ENCODE results near the gene FRMD1.

FRMD1 gene

DNA sequence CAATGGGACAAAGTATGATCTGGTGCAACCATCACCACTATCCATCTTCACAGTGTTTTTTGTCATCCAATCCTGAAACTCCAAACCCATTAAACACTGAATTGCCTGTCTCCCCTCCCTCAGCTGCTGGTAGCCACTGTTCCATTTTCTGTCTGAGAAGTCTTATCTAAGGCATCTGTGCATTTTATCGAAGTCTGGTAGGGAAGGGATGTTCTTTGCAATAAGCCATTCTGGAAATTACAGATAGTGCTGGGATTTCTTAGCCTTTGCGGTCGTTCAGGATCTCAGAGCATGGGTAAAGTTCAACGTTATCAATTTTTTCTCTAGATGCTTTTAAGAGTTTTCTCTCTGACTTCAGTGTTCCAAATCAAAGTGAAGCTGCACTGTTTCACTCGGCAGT is 57.4 kb downstream of the FRMD1 start:
- no peak for DNase-seq

DNA sequence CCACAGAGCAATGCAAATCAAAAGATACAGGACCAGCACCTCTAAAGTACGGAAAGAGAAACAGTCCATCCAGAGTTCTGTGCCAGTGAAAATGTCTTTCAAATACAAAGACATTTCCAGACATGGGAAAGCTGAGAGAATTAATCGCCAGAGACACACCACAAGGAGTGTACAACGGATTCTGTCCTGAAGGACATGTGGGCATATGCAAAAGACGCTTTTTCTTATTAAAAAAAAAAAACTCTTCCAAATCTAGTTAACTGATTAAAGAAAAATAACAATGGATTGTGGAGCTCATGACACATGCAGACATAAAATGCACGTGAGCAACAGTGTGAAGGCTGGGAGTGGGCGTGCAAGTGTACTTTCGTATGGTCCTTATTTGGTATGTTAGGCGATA is 58.8 kb downstream of the FRMD1 start:
- DNase-seq, result no peak

DNA sequence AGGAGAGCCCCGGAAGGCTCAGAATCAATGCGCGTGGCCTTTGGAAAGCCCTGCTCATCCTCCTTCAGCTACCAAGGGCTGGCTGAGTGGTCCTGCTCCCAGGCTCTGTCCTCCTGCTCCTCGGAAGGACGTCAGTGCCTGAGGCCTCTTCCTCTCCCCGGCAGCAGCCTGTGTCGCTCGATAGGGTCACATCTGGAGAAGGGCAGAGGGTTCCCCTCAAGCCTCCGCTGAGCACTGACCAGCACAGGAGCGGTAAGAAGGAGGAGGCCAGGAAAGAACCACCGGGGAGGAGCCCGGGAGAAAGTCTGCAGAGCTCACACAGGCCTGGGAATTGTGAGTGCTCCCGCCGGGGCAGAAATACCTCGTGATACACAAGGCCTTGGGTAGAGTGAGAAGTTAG is 60.3 kb downstream of the FRMD1 start:
- no peak for DNase-seq

DNA sequence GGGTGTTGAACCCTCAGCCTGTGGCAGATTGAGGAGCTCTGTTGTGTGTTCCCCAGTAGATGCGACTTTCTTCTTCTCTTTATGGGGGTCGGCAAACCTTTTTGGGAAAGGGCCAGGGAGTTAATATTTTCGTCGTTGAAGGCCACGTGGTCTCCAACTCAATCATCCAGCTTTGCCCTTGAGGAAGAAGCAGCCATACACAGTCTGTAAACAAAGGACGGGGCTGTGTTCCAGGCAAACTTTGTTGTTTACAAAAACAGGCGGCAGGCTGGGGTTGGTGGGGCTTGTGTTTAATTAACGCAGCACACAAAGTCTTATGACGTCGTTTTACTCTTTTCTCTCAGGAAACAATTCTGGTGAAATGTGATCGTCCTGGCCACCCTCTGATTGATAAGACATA is 61.4 kb downstream of the FRMD1 start:
- no peak for DNase-seq

DNA sequence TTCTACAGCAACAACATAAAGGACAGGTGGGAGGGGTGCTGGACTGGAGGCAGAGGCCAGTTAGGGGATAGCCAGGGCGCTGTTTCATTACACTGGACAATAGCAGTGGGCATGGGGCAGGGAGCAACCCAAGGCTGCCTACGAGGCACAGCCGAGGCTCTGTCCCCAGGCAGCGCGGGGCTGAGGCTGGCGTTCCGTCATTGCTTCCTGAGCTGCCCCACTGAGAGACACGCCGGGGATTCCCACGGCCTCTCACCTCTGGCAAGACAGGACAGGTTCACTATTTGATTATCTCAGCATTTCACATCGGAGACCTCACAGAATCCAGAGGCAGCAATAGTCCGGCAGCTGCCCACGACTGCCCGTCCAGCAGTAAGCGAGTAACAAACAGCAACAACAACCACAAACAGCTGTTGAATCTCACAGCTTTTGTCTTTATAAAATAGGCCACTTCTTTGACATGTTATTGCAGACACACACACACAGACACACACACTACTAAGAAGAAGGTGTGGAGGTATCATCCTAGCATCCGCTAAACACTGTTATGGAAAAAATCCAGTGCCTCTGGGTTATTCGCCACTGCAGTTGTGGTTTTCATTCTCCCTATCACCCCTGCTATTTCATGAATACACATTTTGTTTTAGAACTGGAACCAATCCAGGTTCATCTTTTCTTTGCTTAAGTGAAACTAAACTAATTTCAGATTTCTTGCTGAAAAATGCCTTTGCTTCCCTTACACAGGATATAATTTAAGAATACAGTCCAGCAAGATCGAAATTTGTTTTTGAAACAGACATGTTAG is 62.1 kb downstream of the FRMD1 start:
- DNase-seq, result no peak

DNA sequence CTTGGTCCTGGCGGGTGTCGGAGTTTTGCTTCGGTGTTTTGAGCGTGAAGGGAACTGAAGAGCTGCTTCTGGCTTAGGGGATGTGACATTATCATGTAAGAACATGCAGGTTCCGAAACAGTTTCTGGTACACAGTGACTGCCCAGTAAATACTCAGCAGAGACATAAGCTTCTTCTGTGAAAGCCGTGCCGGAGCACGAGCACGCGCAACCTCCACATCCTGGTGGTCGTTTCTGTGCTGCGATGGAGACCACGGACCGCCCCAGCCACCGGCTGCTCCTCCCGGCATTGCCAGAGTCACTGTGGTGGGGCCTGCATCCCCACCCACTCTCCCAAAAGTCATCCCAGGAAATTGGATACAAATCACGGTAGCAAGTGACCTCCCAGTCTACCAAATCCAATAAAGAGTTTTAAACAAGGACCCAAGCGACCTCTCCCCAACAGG is 62.8 kb downstream of the FRMD1 start:
- DNase-seq, result no peak

DNA sequence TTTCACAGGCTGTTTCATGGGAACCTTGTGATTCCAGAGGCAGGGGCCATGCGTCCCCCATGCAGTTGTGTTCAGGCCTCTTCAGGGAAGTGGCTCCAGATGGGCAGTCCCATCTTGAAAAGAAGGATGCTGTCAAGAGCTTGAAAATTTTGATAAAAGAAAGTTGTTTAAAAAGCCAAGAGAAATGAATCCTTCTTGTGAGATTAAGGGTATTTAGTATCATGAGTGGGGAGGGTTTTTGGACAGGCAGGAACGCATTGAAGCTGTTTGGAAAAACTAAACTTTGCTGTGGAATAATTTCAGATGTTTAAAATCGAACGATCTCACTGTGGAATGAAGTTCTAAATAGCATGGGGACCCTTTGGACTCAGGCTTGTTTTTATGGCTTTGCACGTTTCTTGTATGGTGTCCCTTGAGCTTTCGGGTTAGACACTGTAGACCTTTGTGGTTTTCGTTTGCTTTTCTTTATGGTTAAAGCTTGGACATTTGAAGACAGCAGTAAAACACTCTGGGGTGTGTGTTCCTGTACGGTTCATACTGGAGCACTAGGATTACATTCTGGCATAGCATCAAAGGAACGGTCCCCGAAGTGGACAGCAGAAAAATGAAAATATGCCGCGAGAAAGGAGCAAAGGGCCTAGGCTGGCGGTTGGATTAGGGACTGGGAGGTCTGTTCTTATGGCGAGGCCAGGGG is 63.4 kb downstream of the FRMD1 start:
- DNase-seq, result no peak

DNA sequence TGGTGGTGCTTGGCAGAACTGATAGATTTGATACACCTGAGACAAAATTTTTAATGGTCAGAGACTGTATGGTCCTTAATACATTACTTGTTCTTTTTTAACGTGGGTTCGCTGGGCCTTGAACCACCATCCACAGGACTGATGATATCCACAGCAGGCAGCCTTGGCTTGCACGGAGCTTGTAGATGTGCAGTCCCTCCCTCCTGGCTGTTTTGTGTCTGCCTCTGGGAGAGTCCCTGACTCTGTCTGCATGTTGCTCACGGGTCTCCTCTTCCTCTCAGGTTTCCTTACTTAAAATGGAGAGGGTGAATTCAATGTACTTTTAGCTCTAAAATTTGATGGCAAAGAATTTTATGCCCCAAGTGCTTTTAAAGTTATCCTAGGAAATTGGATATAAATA is 64.0 kb downstream of the FRMD1 start:
- DNase-seq, result no peak

DNA sequence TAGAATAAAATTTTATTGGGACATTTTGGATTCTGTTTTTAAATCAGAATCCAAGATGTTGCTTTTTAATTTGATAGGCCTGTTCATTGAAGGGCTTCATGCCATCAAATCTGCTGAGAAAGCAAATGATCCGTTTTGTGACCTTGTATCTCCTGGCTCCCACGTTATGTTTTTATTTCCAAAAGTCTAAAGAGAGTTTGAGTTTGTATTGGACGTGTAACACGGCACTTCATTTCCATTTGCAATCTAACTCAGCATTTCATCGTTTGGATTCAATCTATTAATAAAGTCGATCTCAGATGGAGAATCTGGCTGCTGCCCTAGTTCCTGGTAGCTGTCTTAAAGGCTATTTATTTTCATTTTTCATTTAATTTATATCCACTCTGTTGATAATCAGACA is 64.6 kb downstream of the FRMD1 start:
- DNase-seq, result no peak

DNA sequence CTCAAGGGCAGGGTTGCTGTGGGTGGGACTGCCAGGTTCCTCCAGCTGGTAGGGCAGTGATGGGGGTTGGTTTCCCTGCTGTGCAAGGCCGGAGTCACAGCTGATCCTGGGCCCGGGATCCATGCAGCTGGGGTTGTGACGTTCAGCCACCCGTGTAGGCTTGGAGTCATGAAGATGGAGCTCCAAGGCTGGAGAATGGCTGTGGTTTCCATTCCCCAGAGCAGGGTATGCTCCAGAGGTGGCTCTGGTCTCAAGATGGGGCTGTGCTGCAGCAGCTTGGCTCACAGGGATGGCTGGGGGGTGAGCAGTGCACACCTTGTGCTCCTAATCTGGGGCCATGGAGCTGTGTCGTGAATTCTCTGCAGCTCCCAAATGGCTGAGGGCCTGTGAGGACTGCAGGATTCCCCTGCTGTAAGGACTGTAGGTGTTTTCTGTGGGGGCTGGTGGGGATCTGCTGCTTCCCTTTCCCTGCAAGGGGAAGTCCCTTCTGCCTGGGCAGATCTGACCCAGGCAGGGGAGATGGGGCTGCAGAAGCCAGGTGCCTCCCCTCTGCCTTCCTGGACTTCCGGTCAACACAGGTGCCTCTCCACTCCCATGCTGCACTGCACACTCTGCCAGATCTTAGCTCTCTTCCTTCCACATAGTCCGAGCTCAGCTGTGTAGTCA is 65.6 kb downstream of the FRMD1 start:
- no peak for DNase-seq

DNA sequence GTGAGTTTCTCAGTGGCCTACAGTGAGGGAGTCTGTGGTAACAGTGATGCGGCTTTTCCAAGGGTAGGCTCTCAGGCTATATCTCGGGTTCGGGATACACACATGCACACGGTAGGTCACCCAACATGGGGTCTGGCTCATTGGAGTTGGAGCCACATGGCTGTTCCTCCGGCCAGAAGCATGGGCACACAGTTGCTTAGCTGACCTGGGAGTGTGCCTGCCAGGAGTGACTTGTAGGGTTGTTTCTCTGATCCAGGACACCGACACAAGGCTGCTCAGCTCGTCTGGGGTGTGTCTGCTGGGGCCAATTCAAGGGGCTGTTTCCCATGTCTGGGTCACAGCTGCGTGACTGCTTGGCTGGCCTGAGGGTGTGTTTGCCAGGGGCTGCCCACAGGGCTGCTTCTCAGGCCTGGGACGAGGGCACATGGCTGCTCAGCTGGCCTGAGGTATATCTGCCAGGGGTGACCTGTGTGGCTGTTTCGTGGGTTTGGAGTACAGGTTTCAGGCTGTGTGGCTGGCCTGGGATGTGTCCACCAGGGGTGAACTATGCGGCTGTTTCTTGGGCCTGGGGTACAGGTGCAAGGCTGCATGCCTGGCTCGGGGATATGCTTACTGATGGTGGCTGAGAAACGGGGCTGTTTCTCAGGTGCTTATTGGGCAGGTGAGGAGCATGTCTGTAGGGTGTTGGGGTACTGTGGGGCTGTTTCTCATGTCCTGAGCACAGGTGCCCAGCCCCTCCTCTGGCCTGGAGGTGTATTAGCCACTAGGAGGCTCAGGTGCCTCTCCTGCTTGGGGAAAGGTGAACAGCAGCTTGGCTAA is 66.4 kb downstream of the FRMD1 start:
- DNase-seq, result no peak

DNA sequence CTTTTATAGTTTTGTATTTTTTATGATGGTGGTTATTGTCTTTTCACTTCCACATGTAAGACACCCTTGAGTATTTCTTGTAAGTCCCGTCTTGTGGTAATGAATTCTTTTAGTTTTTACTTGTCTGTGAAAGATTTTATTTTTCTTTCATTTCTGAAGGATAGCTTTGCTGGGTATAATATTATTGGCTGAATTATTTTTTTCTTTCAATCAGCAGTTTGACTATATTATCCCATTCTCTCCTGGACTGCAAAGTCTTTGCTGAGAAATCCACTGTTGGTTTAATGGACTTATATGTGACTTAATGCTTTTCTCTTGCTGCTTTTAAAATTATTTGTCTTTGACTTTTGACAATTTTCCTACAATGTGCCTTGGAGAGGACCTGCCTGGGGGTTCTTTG is 67.7 kb downstream of the FRMD1 start:
- no peak for DNase-seq

DNA sequence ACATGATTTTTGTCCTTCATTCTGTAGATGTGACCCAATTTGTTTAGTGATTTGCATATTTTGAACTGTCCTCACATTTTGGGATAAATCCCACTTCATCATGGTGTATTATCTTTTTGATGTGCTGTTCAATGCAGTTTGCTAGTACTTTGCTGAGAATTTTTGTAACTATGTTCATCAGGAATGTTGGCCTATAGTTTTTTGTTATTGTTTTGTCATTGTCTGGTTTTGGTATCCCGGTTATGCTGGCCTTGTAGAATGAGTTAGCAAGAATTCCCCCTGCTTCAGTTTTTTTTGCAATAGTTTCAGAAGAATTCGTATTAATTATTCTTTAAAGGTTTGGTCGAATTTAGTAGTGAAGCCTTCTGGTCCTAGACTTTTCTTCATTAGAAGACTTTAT is 69.7 kb downstream of the FRMD1 start:
- DNase-seq, result no peak

DNA sequence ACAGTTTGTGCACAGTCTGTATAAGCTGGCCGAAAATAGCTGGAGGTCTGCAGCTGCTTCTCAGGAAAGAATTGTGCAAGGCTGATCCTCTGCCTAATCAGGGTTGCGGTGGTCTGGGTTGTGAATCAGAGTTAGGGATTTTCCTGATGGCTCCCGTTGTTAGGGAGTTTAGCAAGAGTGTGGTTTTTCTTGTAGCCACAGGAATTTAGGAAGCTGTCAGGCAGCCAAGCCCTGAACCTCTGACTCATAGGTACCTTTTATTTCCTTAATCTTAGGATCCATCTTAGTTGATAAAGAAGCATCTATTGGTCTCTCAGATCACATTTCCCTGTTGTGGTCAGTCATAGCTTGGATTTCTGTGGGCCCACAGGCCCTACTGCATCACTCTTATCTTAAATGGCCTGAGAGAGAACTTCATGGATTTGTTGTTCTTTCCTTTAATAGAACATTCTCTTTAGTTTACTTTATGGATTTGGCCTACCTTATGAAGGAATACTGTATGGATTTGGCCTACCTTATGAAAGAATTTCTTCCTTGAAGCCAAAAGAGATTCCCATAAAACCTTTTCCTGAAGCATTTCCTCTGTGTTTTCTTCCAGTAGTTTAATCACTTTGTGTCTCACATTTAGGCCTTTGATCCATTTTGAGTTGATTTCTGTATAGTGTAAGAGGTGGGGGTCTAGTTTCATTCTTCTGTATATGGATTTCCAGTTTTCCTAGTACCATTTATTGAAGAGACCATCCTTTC is 71.2 kb downstream of the FRMD1 start:
- DNase-seq, result no peak

DNA sequence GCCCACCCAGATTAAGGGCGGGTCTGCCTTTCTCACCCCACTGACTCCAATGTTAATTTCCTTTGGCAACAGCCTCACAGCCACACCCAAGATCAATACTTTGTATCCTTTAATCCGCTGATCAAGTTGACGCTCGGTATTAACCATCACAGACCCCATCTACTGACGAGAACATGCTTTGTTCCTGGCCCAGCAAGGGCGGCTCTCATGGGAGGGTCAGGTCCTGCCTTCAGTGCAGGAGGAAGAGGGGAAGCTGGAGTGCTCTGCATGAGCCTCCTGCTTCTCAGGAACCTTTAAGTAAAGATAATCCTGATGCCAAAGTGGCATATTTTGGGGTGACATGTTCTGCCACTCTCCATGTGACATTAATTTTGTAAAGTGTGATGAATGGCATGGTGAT is 73.2 kb downstream of the FRMD1 start:
- no peak for DNase-seq

DNA sequence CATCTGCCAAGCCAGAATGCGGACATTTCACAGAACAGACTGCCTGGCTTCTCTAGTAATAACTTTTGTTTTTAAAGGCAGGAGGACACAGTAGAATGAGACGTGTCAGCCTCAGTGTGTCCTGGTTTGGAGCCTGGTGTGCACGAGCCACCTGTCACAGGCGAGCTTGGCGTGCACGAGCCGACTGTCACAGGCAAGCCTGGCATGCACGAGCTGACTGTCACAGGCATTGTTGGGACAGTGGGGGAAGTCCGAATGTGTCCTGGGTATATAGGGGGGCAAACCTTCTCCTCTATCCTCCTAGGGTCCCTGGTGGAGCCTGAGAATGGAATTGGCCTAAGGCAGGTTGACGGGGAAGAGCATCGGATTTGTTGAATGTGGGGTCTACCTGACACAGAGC is 74.1 kb downstream of the FRMD1 start:
- DNase-seq, result no peak

DNA sequence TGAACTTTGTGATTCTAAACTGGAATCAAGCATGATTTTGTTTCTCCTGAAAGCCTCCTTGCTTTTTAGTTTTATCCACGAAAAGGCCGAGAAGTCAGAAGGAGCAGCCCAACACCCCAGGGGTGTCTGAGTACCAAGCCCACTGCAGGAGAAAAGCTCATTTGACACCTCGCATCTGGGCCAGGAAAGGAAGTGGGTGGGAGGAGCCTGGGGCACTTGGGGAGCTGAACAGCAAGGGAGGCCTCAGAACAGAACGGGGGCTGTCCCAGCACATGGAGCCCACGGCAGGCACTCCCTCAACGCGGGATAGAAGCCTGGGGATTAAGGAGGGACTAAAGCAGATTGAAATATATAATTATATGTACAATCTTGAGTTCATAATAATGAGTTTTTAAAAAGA is 75.0 kb downstream of the FRMD1 start:
- no peak for DNase-seq
